Stomach smooth muscle (tissue), 2 donors: ENCODE data around the gene CHMP4A.

Source experiments
- H3K27ac ChIP-seq: one replicate; pipeline ENCODE4 v1.7.0; 2013; ENCODE audit warnings: mild to moderate bottlenecking, low read length, inconsistent platforms
- H3K27me3 ChIP-seq, 2 donors: one replicate each; pipeline ENCODE4 v1.7.0; 2013; ENCODE audit warnings: low read length in 2 of 2; ENCODE audit not compliant: insufficient read depth in 2 of 2, control insufficient read depth in 1 of 2
- H3K36me3 ChIP-seq, 2 donors: one replicate each; pipeline ENCODE4 v1.7.0; 2013; ENCODE audit warnings: low read length in 2 of 2; ENCODE audit not compliant: control insufficient read depth in 2 of 2, insufficient read depth in 2 of 2
- H3K4me1 ChIP-seq: one replicate; pipeline ENCODE4 v1.7.0; 2013; ENCODE audit warnings: low read length; ENCODE audit not compliant: control insufficient read depth, insufficient read depth
- H3K4me3 ChIP-seq, 2 donors: one replicate each; pipeline ENCODE4 v1.7.0; 2013; ENCODE audit warnings: low read length in 2 of 2
- H3K9ac ChIP-seq, 2 donors: one replicate each; pipeline ENCODE4 v1.7.0; 2013; ENCODE audit warnings: low read length in 2 of 2, mild to moderate bottlenecking in 1 of 2
- H3K9me3 ChIP-seq, 2 donors: one replicate each; pipeline ENCODE4 v1.7.0; 2013; ENCODE audit warnings: low read length in 2 of 2; ENCODE audit not compliant: control insufficient read depth in 2 of 2
- donor health status: healthy.
- donor health status: Pancreatic carcinoma.

The CHMP4A gene

DNA sequence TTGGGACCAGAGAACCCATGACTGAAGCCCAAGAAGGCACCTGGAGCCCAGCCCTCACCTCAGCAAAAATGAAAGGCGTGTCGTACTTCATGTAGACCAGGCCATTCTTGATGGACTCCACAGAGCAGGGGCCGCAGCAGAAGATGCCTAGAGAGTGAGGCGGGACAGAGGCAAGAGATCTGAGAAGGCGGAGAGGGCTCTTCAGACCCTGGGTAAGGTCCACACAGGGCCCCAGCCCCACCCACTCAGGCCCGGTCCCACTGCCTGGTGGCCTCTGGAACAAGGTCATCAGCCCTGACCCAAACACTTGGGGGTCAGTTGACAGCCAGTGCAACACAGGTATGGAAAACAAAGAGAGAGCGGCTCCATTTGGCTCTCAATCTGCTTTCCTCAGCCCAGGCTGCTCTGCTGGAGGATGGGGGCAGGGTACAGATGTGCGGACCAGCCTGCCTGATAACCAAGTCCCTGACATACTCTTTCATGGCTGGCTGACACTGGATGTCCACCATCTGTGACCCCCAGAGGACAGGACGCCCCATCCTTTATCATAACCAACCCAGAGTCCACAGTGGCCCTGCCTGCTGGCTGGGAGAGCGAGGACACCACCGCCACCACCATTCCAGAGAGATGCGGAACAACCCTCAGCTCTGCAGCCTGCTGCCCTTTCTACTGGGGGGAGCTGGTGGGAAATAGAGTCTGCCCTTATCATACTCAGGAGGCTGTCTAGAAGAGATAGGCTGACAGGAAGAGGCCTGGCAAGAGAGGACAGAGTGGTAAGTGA, 42.8 kb upstream of the CHMP4A start:
- Histone ChIP-seq H3K9me3 (no peaks in the 10 kb centered on the region), H3K27ac (no peak overlapping the region), H3K36me3 (no peaks in the 10 kb centered on the region), H3K9ac (no peak overlapping the region), H3K4me3 (no peak overlapping the region), H3K4me1 (no peaks in the 10 kb centered on the region), H3K27me3 (no peaks in the 10 kb centered on the region)

DNA sequence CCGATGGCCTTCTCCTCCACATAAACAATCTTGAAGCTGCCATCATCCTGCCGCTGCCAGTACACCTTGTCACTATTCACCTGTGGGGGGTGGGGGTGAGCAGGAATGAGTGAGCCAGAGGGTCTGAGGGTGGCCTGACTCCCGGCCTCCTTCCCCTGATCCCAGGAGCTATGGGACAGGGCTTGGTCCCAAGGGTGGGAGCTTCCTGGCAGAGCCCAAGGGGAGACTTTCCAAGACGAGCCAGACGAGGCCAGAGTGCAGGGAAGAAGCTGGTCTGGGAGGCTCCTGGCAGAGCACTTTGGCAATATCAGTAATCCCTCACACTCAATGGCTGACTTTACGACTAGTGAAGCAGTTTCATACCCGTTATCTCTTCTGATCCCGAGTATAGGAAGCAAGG, 42.1 kb upstream of the CHMP4A start:
- Histone ChIP-seq H3K4me3 (no peak overlapping the region), H3K9ac (no peak overlapping the region), H3K27me3 (no peaks in the 10 kb centered on the region), H3K27ac (no peak overlapping the region), H3K36me3 (no peaks in the 10 kb centered on the region), H3K4me1 (no peaks in the 10 kb centered on the region), H3K9me3 (no peaks in the 10 kb centered on the region)

- H3K4me1 ChIP-seq: no peaks in the 10 kb centered on the region
- no peaks in the 10 kb centered on the region for H3K36me3 ChIP-seq
- H3K27me3 ChIP-seq: no peaks in the 10 kb centered on the region
Measured at GRCh38 chr14:24254630-24255392, 41.5 kb upstream of the CHMP4A start.

GRCh38 chr14:24253936-24254335, 40.6 kb upstream of the CHMP4A start:
- no peaks in the 10 kb centered on the region for H3K27me3 ChIP-seq
- no peak overlapping the region for H3K27ac ChIP-seq
- H3K4me3 ChIP-seq: no peak overlapping the region
- no peaks in the 10 kb centered on the region for H3K9me3 ChIP-seq
- H3K36me3 ChIP-seq: no peaks in the 10 kb centered on the region
- no peak overlapping the region for H3K9ac ChIP-seq
- no peaks in the 10 kb centered on the region for H3K4me1 ChIP-seq

More at GRCh38 chr14:24254630-24255392, 41.5 kb upstream of the CHMP4A start:
- no peak overlapping the region for H3K27ac ChIP-seq
- H3K9me3 ChIP-seq: no peaks in the 10 kb centered on the region
- no peak overlapping the region for H3K9ac ChIP-seq
- no peak overlapping the region for H3K4me3 ChIP-seq

DNA sequence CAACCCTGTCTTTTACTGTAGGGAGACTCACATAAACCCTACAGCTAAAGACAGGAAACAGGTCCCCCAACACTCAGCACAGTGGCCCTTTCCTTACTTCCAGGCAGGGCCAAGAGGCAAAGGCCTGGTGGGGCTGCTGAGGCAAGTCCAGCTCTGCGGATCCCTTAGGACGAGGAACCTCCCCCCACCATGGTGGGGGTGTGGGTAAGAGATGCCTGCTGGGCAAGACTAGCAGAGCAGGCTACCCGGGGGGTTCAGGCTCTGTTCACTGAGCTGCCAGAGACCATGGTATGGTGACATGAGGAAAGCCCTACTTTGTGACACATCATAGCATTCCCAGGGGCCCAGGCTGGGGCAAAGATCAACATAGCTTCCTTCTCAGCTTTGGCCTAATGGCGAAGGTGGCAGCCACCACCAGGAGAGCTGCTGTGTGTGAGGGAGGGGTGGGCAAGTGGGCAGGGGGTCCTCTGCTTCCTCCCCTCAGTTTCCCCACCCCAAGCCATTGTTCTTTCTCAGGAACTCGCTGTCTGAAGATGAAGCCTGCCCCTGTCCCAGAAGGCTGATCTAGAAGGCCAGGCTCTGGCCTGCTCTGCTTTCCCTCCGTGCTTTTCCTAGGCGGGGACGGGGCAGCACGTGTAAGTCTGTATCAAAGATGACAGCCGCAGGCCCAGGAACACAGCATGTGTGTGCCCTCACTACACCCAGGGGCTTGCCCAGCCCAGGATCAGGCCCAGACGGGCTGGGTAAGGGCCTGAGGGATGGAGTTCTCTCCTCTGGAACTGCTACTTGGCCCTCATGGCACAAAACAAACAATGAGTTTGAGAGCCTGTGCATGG, 39.2 kb upstream of the CHMP4A start:
- Histone ChIP-seq H3K4me3 (no peak overlapping the region), H3K9me3 (no peaks in the 10 kb centered on the region), H3K4me1 (no peaks in the 10 kb centered on the region), H3K27me3 (no peaks in the 10 kb centered on the region), H3K27ac (no peak overlapping the region), H3K9ac (no peak overlapping the region), H3K36me3 (no peaks in the 10 kb centered on the region)

GRCh38 chr14:24251880-24252288, 38.6 kb upstream of the CHMP4A start:
- Histone ChIP-seq H3K9ac (no peak overlapping the region), H3K27me3 (no peaks in the 10 kb centered on the region), H3K9me3 (no peaks in the 10 kb centered on the region), H3K36me3 (no peaks in the 10 kb centered on the region), H3K4me3 (no peak overlapping the region), H3K4me1 (no peaks in the 10 kb centered on the region), H3K27ac (no peak overlapping the region)

DNA sequence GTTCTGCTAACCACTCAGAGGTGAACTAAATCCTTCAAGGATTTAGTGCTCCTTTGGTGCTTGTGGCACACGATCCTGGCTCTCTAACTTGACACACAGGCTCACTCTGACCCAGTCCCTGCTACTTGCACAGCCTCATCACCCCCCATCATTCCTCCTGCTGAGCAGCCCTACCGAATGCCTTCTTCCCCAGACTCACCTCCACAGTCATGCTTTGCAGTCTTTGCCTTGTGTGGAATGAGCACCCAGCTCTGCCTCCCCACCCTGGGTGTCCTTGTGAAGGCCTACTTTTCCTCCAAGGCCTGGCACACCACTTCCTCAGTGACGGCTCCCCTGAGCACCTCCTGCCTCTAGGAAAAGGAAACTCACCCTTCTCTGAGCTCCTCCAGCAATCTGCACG, 37.1 kb upstream of the CHMP4A start:
- H3K9me3 ChIP-seq: no peaks in the 10 kb centered on the region
- no peak overlapping the region for H3K4me3 ChIP-seq
- no peak overlapping the region for H3K27ac ChIP-seq
- H3K36me3 ChIP-seq: no peaks in the 10 kb centered on the region
- H3K27me3 ChIP-seq: no peaks in the 10 kb centered on the region
- H3K9ac ChIP-seq: no peak overlapping the region
- H3K4me1 ChIP-seq: no peaks in the 10 kb centered on the region

GRCh38 chr14:24249230-24250021, 36.1 kb upstream of the CHMP4A start:
- H3K27me3 ChIP-seq: no peaks in the 10 kb centered on the region
- no peaks in the 10 kb centered on the region for H3K9me3 ChIP-seq
- H3K4me1 ChIP-seq: no peaks in the 10 kb centered on the region
- no peaks in the 10 kb centered on the region for H3K36me3 ChIP-seq
- no peak overlapping the region for H3K27ac ChIP-seq
- no peak overlapping the region for H3K9ac ChIP-seq
- no peak overlapping the region for H3K4me3 ChIP-seq

DNA sequence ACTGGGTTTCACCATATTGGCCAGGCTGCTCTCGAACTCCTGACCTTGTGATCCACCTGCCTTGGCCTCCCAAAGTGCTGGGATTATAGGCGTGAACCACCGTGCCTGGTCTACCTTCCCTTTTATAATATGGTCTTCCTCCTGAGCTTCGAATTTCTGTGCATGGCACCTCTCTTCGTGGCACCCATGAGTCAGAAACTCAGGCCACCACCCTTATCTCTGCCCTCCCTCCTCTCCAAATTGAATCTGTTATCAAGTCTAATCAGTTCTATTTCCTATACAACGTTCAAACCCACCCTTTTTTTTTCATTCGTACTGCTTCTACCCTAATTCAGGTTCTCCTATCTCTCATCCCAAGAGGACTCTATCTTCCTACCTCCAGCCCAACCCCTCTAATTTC, 34.1 kb upstream of the CHMP4A start:
- Histone ChIP-seq H3K36me3 (no peaks in the 10 kb centered on the region), H3K4me1 (peaks cover 9% of the 10 kb centered on the region), H3K9ac (no peak overlapping the region), H3K27me3 (no peaks in the 10 kb centered on the region), H3K9me3 (no peaks in the 10 kb centered on the region), H3K27ac (no peak overlapping the region), H3K4me3 (no peak overlapping the region)

GRCh38 chr14:24246765-24247212, 33.5 kb upstream of the CHMP4A start:
- no peak overlapping the region for H3K4me3 ChIP-seq
- H3K9ac ChIP-seq: no peak overlapping the region
- no peak overlapping the region for H3K27ac ChIP-seq
- no peaks in the 10 kb centered on the region for H3K36me3 ChIP-seq
- no peaks in the 10 kb centered on the region for H3K9me3 ChIP-seq
- peaks cover 13% of the 10 kb centered on the region for H3K4me1 ChIP-seq
- H3K27me3 ChIP-seq: no peaks in the 10 kb centered on the region
